Measurements from ENCODE around the gene ILRUN. TPM values are rescaled to one million over a fixed set of nuclear protein-coding genes. Genes with fewer than 3 reads are reported as not detected.

ILRUN gene
- polyA plus RNA-seq, 1 donor (not counting 4 experiments of a cell fraction or from before 2014, with no cell fraction given) = 64.1 TPM

- no peak overlapping the region for H3K4me2 ChIP-seq (ENCODE audit: control insufficient read depth, extremely low read depth, insufficient read depth, low read depth, low read length)
- dilution Hi-C loops (cut with MboI; ENCODE audit: extremely low pct_ligation_motif_present, low sequenced_read_pairs) = no loop called here
- H3K9me1 ChIP-seq (ENCODE audit: control insufficient read depth, extremely low read depth, insufficient read depth, low read length) = no peaks in the 10 kb centered on the region
- no peaks in the 10 kb centered on the region for H3K9me3 ChIP-seq (ENCODE audit: control insufficient read depth, low read depth, low read length)
- H3K36me3 ChIP-seq (ENCODE audit: control insufficient read depth in 2 of 2, extremely low read depth in 1 of 2, insufficient read depth in 2 of 2, low read length in 2 of 2) = no peaks in the 10 kb centered on the region
- no peaks in the 10 kb centered on the region for H3K27me3 ChIP-seq (ENCODE audit: control insufficient read depth, extremely low read depth, insufficient read depth, low read length)
- DNase-seq (ENCODE audit: low read depth, low spot score) (no peak), FAIRE-seq (no peak)
- no peak overlapping the region for H3K27ac ChIP-seq (ENCODE audit: control insufficient read depth, insufficient read depth, low read length)
- no peak overlapping the region for H3K4me3 ChIP-seq (ENCODE audit: control insufficient read depth in 2 of 3, extremely low read depth in 1 of 3, insufficient read depth in 2 of 3, low read depth in 1 of 3, low read length in 3 of 3)
- H2AFZ ChIP-seq (ENCODE audit: control insufficient read depth, low read length) = no peak overlapping the region
- TF ChIP-seq CTCF (optimal IDR thresholded peaks at IDR 0.05 in 1 of 3, IDR thresholded peaks at IDR 0.05 in 1 of 3, conservative IDR thresholded peaks at IDR 0.05 in 1 of 3; ENCODE audit: extremely low read depth in 1 of 3, insufficient read depth in 2 of 3, low read length in 3 of 3) (no peak), EZH2 (IDR thresholded peaks at IDR 0.05; ENCODE audit: low read length) (no peak)
- H4K20me1 ChIP-seq (ENCODE audit: control insufficient read depth, extremely low read depth, insufficient read depth, low read length) = no peaks in the 10 kb centered on the region
- H3K79me2 ChIP-seq (ENCODE audit: control insufficient read depth, insufficient read depth, low read length) = no peaks in the 10 kb centered on the region
- H3K9ac ChIP-seq (ENCODE audit: control insufficient read depth, extremely low read depth, insufficient read depth, low read length) = no peak overlapping the region
- peaks cover 11% of the 10 kb centered on the region for H3K4me1 ChIP-seq (ENCODE audit: control insufficient read depth, extremely low read depth, insufficient read depth, low read length)
These were observed 40.3 kb upstream of the ILRUN start for GRCh38 chr6:34736823-34737222.

- Histone ChIP-seq H3K4me2 (ENCODE audit: control insufficient read depth, extremely low read depth, insufficient read depth, low read depth, low read length) (no peak overlapping the region), H3K4me1 (ENCODE audit: control insufficient read depth, extremely low read depth, insufficient read depth, low read length) (no peaks in the 10 kb centered on the region), H4K20me1 (ENCODE audit: control insufficient read depth, extremely low read depth, insufficient read depth, low read length) (no peaks in the 10 kb centered on the region), H3K9ac (ENCODE audit: control insufficient read depth, extremely low read depth, insufficient read depth, low read length) (no peak overlapping the region), H3K27ac (ENCODE audit: control insufficient read depth, insufficient read depth, low read length) (no peak overlapping the region), H3K9me1 (ENCODE audit: control insufficient read depth, extremely low read depth, insufficient read depth, low read length) (no peaks in the 10 kb centered on the region), H3K9me3 (ENCODE audit: control insufficient read depth, low read depth, low read length) (no peaks in the 10 kb centered on the region), H3K4me3 (ENCODE audit: control insufficient read depth in 2 of 3, extremely low read depth in 1 of 3, insufficient read depth in 2 of 3, low read depth in 1 of 3, low read length in 3 of 3) (no peak overlapping the region), H3K79me2 (ENCODE audit: control insufficient read depth, insufficient read depth, low read length) (no peaks in the 10 kb centered on the region), H3K27me3 (ENCODE audit: control insufficient read depth, extremely low read depth, insufficient read depth, low read length) (no peaks in the 10 kb centered on the region), H3K36me3 (ENCODE audit: control insufficient read depth in 2 of 2, extremely low read depth in 1 of 2, insufficient read depth in 2 of 2, low read length in 2 of 2) (no peaks in the 10 kb centered on the region), H2AFZ (ENCODE audit: control insufficient read depth, low read length) (no peak overlapping the region)
- no peak for FAIRE-seq
- dilution Hi-C loops (cut with MboI; ENCODE audit: extremely low pct_ligation_motif_present, low sequenced_read_pairs) = no loop called here
- no peak for DNase-seq (ENCODE audit: low read depth, low spot score)
- TF ChIP-seq CTCF (optimal IDR thresholded peaks at IDR 0.05 in 1 of 3, IDR thresholded peaks at IDR 0.05 in 1 of 3, conservative IDR thresholded peaks at IDR 0.05 in 1 of 3; ENCODE audit: extremely low read depth in 1 of 3, insufficient read depth in 2 of 3, low read length in 3 of 3) (no peak), EZH2 (IDR thresholded peaks at IDR 0.05; ENCODE audit: low read length) (no peak)
These were observed 35.0 kb upstream of the ILRUN start for GRCh38 chr6:34731393-34732060.
